H1 (cell line): Measurements from ENCODE around the gene URM1. TPM values are rescaled to one million over a fixed set of nuclear protein-coding genes. Genes with fewer than 3 reads are reported as not detected.

Experiments
- CTCF ChIA-PET: fragments of 300-600 bp; sonication (Branson Sonifier 250); formaldehyde crosslinking; loops from one replicate; lab custom pipeline; 2021; ENCODE audit not compliant: partially characterized antibody; lab: Charles Lee
- POLR2A ChIA-PET: fragments of 300-600 bp; sonication (Branson Sonifier 250); formaldehyde crosslinking; loops from one replicate; lab custom pipeline; 2021; ENCODE audit warnings: inconsistent platforms; ENCODE audit not compliant: partially characterized antibody; lab: Charles Lee
- DNase-seq, 2 experiments: peaks; one replicate each; pipeline versions ENCODE4 v3.0.0 to v3.0.0-alpha.2; 2010 to 2022; ENCODE audit warnings: low spot score in 2 of 2, low read depth in 1 of 2, mixed read lengths in 1 of 2
- FAIRE-seq: peaks from 2 replicates; lab custom pipeline; 2011; peaks lifted over from hg19 to GRCh38; lab: Jason Lieb, UNC
- H2AFZ ChIP-seq: 2 replicates; pipeline ENCODE4 v1.8.1; 2012; ENCODE audit warnings: low read length, inconsistent platforms
- H2AK5ac ChIP-seq: 2 replicates; pipeline ENCODE4 v1.6.1; 2013; ENCODE audit warnings: low read depth, low read length
- H2BK120ac ChIP-seq: replicated peaks from 2 replicates; pipeline ENCODE3; 2013; ENCODE audit warnings: low read depth, low read length, inconsistent platforms
- H2BK12ac ChIP-seq: 2 replicates; pipeline ENCODE4 v1.6.1; 2013; ENCODE audit warnings: low read depth, low read length
- H2BK15ac ChIP-seq: 2 replicates; pipeline ENCODE4 v1.6.1; 2013; ENCODE audit warnings: low read length
- H2BK20ac ChIP-seq: 2 replicates; pipeline ENCODE4 v1.6.1; 2013; ENCODE audit warnings: low read length
- H2BK5ac ChIP-seq: 2 replicates; pipeline ENCODE4 v1.6.1; 2013; ENCODE audit warnings: low read depth, low read length
- H3K14ac ChIP-seq: 2 replicates; pipeline ENCODE4 v1.6.1; 2013; ENCODE audit warnings: inconsistent platforms; ENCODE audit not compliant: insufficient read length
- H3K18ac ChIP-seq: 2 replicates; pipeline ENCODE4 v1.6.1; 2013; ENCODE audit warnings: low read length; ENCODE audit errors: extremely low read depth
- H3K23ac ChIP-seq: 2 replicates; pipeline ENCODE4 v1.6.1; 2013; ENCODE audit warnings: inconsistent platforms; ENCODE audit not compliant: insufficient read length
- H3K23me2 ChIP-seq: 2 replicates; pipeline ENCODE4 v1.6.1; 2013; ENCODE audit warnings: low read depth, low read length
- H3K27ac ChIP-seq: 2 replicates; pipeline ENCODE4 v1.6.1; 2011; ENCODE audit warnings: low read depth, low read length, inconsistent platforms
- H3K27me3 ChIP-seq, 4 experiments: replicated peaks in 1 of 4; 1 replicate in 1 of 4; 2 replicates in 3 of 4; pipeline versions ENCODE4 v1.6.1 to v1.8.1; 2011 to 2013; ENCODE audit warnings: low read length in 3 of 4, mild to moderate bottlenecking in 3 of 4, inconsistent platforms in 2 of 4, mixed read lengths in 2 of 4, moderate library complexity in 1 of 4; ENCODE audit not compliant: control insufficient read depth in 3 of 4, insufficient read depth in 3 of 4; ENCODE audit errors: extremely low read depth in 1 of 4
- H3K36me3 ChIP-seq, 4 experiments: 2 replicates each; pipeline versions ENCODE4 v1.6.1 to v1.8.1; 2011 to 2013; ENCODE audit warnings: mild to moderate bottlenecking in 4 of 4, low read length in 3 of 4, moderate library complexity in 2 of 4, control low read depth in 1 of 4, inconsistent platforms in 1 of 4; ENCODE audit not compliant: insufficient read depth in 4 of 4, control insufficient read depth in 2 of 4
- H3K4ac ChIP-seq: replicated peaks from 2 replicates; pipeline ENCODE3; 2013; ENCODE audit warnings: low read length, low read depth, mixed read lengths, inconsistent platforms; ENCODE audit not compliant: insufficient read length
- H3K4me1 ChIP-seq, 4 experiments: replicated peaks in 1 of 4; 1 replicate in 1 of 4; 2 replicates in 3 of 4; pipeline versions ENCODE4 v1.6.1 to v1.8.1; 2011 to 2013; ENCODE audit warnings: low read length in 3 of 4, inconsistent platforms in 2 of 4, mixed read lengths in 1 of 4; ENCODE audit not compliant: insufficient read depth in 4 of 4, control insufficient read depth in 3 of 4
- H3K4me2 ChIP-seq, 2 experiments: 2 replicates each; pipeline versions ENCODE4 v1.6.1 to v1.8.1; 2011 to 2013; ENCODE audit warnings: low read depth in 2 of 2, low read length in 2 of 2, control low read depth in 1 of 2, inconsistent platforms in 1 of 2, mild to moderate bottlenecking in 1 of 2; ENCODE audit not compliant: insufficient read depth in 1 of 2
- H3K4me3 ChIP-seq, 4 experiments: fragments of 200-600, 300-600 bp in 1 of 4; sonication (generic), shearing (Covaris generic), sonication (Bioruptor Twin) in 1 of 4; 2 replicates each; pipeline versions ENCODE4 v1.5.1 to v1.8.1; 2011 to 2016; ENCODE audit warnings: low read length in 4 of 4, low read depth in 3 of 4, control low read depth in 2 of 4, inconsistent platforms in 2 of 4, mild to moderate bottlenecking in 2 of 4, mixed read lengths in 1 of 4, moderate library complexity in 1 of 4; ENCODE audit not compliant: insufficient read depth in 2 of 4; ENCODE audit errors: extremely low read depth in 1 of 4
- H3K56ac ChIP-seq: replicated peaks from 2 replicates; pipeline ENCODE3; 2013; ENCODE audit warnings: low read depth, mild to moderate bottlenecking, mixed read lengths, low read length, inconsistent platforms; ENCODE audit not compliant: insufficient read length
- H3K79me1 ChIP-seq: 2 replicates; pipeline ENCODE4 v1.6.1; 2013; ENCODE audit warnings: low read depth, low read length, control low read depth
- H3K79me2 ChIP-seq, 2 experiments: 2 replicates each; pipeline versions ENCODE4 v1.6.1 to v1.8.1; 2012 to 2013; ENCODE audit warnings: low read length in 2 of 2, mild to moderate bottlenecking in 2 of 2, inconsistent platforms in 1 of 2; ENCODE audit not compliant: insufficient read depth in 2 of 2, control insufficient read depth in 1 of 2
- H3K9ac ChIP-seq, 4 experiments: replicated peaks in 1 of 4; 1 replicate in 1 of 4; 2 replicates in 3 of 4; pipeline versions ENCODE4 v1.6.1 to v1.8.1; 2011 to 2013; ENCODE audit warnings: low read depth in 3 of 4, low read length in 3 of 4, control low read depth in 2 of 4, mild to moderate bottlenecking in 2 of 4, moderate library complexity in 2 of 4, inconsistent platforms in 1 of 4; ENCODE audit errors: extremely low read depth in 1 of 4
- H3K9me3 ChIP-seq, 2 experiments: 2 replicates each; pipeline versions ENCODE4 v1.6.1 to v1.8.1; 2012 to 2013; ENCODE audit warnings: mild to moderate bottlenecking in 2 of 2, moderate library complexity in 2 of 2, control low read depth in 1 of 2, inconsistent platforms in 1 of 2, low read depth in 1 of 2, low read length in 1 of 2, mixed read lengths in 1 of 2; ENCODE audit not compliant: insufficient read depth in 2 of 2
- H4K20me1 ChIP-seq, 2 experiments: replicated peaks in 1 of 2; 2 replicates each; pipeline versions ENCODE3 to v1.8.1; 2011 to 2013; ENCODE audit warnings: inconsistent platforms in 2 of 2, low read length in 2 of 2, mild to moderate bottlenecking in 1 of 2; ENCODE audit not compliant: insufficient read depth in 2 of 2, control insufficient read depth in 1 of 2
- H4K5ac ChIP-seq: 2 replicates; pipeline ENCODE4 v1.6.1; 2013; ENCODE audit warnings: low read length, low read depth, mixed read lengths, inconsistent platforms; ENCODE audit not compliant: insufficient read length
- H4K8ac ChIP-seq: 2 replicates; pipeline ENCODE4 v1.8.0; 2013; ENCODE audit warnings: mild to moderate bottlenecking, moderate library complexity, low read length, inconsistent platforms; ENCODE audit not compliant: insufficient read depth; ENCODE audit errors: extremely low read depth
- H4K91ac ChIP-seq: replicated peaks from 2 replicates; pipeline ENCODE3; 2013; ENCODE audit warnings: low read length, mixed read lengths, inconsistent platforms; ENCODE audit not compliant: insufficient read length
- ASH2L ChIP-seq: fragments of 200-600, 300-600 bp; sonication (generic); IDR thresholded peaks from one replicate; pipeline ENCODE4 v1.7.1; 2017; ENCODE audit warnings: low read length
- BCL11A ChIP-seq, 2 experiments: IDR thresholded peaks; one replicate each; pipeline ENCODE4 v1.6.1; 2011; ENCODE audit warnings: low read depth in 2 of 2, low read length in 2 of 2, mild to moderate bottlenecking in 2 of 2
- CBX5 ChIP-seq: fragments of 300-800, 300-1000 bp; sonication (generic); IDR thresholded peaks from 2 replicates; pipeline ENCODE4 v1.7.1; 2016; ENCODE audit warnings: antibody characterized with exemption, low read length, low read depth
- CBX8 ChIP-seq: fragments of 300-800, 300-1000 bp; sonication (generic); IDR thresholded peaks from 2 replicates; pipeline ENCODE4 v1.7.1; 2016; ENCODE audit warnings: low read depth, low read length, borderline replicate concordance
- CHD1 ChIP-seq: IDR thresholded peaks from 2 replicates; pipeline ENCODE4 v1.6.1; 2012; ENCODE audit warnings: low read depth, low read length, improper control_type of control experiment
- JUN ChIP-seq: IDR thresholded peaks from 2 replicates; pipeline ENCODE4 v1.6.1; 2011; ENCODE audit warnings: low read depth, mild to moderate bottlenecking, improper control_type of control experiment, low read length
- KDM1A ChIP-seq: fragments of 200-600, 300-600 bp; sonication (generic); IDR thresholded peaks from 2 replicates; pipeline ENCODE4 v1.7.1; 2016; ENCODE audit warnings: mild to moderate bottlenecking, low read length, borderline replicate concordance
- KDM5A ChIP-seq: fragments of 200-600 bp; IDR thresholded peaks from 2 replicates; pipeline ENCODE4 v1.7.1; 2012; ENCODE audit warnings: mild to moderate bottlenecking, low read length, inconsistent platforms, mixed read lengths
- SIRT6 ChIP-seq: IDR thresholded peaks from one replicate; pipeline ENCODE4 v1.7.1; 2012; ENCODE audit warnings: low read length, inconsistent platforms
- SP1 ChIP-seq: IDR thresholded peaks from 2 replicates; pipeline ENCODE4 v1.6.1; 2011; ENCODE audit warnings: low read depth, low read length
- SRF ChIP-seq: IDR thresholded peaks from 2 replicates; pipeline ENCODE4 v1.6.1; 2011; ENCODE audit warnings: mild to moderate bottlenecking, low read depth, low read length, moderate library complexity
- USF2 ChIP-seq: IDR thresholded peaks from 2 replicates; pipeline ENCODE4 v1.6.1; 2011; ENCODE audit warnings: low read length, improper control_type of control experiment
- YY1 ChIP-seq: IDR thresholded peaks from 2 replicates; pipeline ENCODE4 v1.6.1; 2011; ENCODE audit warnings: low read depth, mild to moderate bottlenecking, low read length
- WGBS, 2 experiments: shearing (Covaris generic) in 1 of 2; methylation state at CpG; one replicate each; pipeline versions ENCODE4 v1.1.6 to v1.1.7; 2013 to 2015; ENCODE audit warnings: low lambda C conversion rate in 2 of 2, mixed read lengths in 2 of 2, inconsistent platforms in 1 of 2, low coverage in 1 of 2, missing lambda C conversion rate in 1 of 2; ENCODE audit not compliant: insufficient replicate concordance in 2 of 2, insufficient coverage in 1 of 2, insufficient read length in 1 of 2; ENCODE audit errors: extremely low coverage in 1 of 2, missing lambda C conversion rate in 1 of 2; 5-methylcytosine and 5-hydroxymethylcytosine counted together
- polyA plus RNA-seq, 7 experiments: library from polyadenylated mRNA; depleted of rRNA in 3 of 7; stranded (reverse) in 5 of 7; unstranded in 2 of 7; fragments of >200 nt in 5 of 7; fragments of 200-250 nt in 2 of 7; gene quantifications; 1 replicate in 5 of 7; 2 replicates in 1 of 7; 4 replicates in 1 of 7; pipeline versions ENCODE4 v1.2.1 to v1.2.3, GENCODE V29; 2011 to 2013; ENCODE audit warnings: missing spikeins in 2 of 7, mixed read lengths in 2 of 7
- total RNA-seq: library from RNA; stranded (reverse); fragmentation: NEBNext Ultra II Directional; extraction: Animal tissue kit (Norgen Biotek cat#: 25700); gene quantifications from 2 replicates; pipeline ENCODE4 v1.2.1, GENCODE V29; 2021
- TF ChIP-seq, protein P1 (sequence below): IDR thresholded peaks from 2 replicates; pipeline ENCODE4 v1.6.1; 2011; ENCODE audit warnings: low read depth, mild to moderate bottlenecking, low read length; ENCODE audit not compliant: insufficient read depth

Gene URM1
- total and polyA plus RNA-seq, 2 of the 8 experiments (the other 6 are each of a cell fraction or from before 2014, with no cell fraction given), result 58.3 to 62.3 TPM

GRCh38 chr9:128333451-128333869 lies 37.7 kb upstream of the URM1 start:
- Histone ChIP-seq H2BK120ac (no peak overlapping the region), H2BK5ac (no peak overlapping the region), H3K9ac (no peak overlapping the region), H3K4me2 (no peak overlapping the region), H3K4ac (no peak overlapping the region), H4K91ac (no peak overlapping the region), H4K5ac (no peak overlapping the region), H3K36me3 (peaks cover 0 to 9% (median 2%) of the 10 kb centered on the region in 4 experiments; a peak in 4 of 8 replicates), H3K27ac (no peak overlapping the region), H2BK12ac (no peak overlapping the region), H2BK20ac (no peak overlapping the region), H3K79me2 (no peaks in the 10 kb centered on the region), H3K4me1 (no peaks in the 10 kb centered on the region), H4K8ac (no peak overlapping the region), H2AFZ (no peak overlapping the region), H3K23ac (no peak overlapping the region), H2AK5ac (no peak overlapping the region), H3K9me3 (no peaks in the 10 kb centered on the region), H3K14ac (no peak overlapping the region), H3K4me3 (no peak overlapping the region), H3K27me3 (no peaks in the 10 kb centered on the region; a peak in 1 of 7 replicates), H3K23me2 (no peaks in the 10 kb centered on the region), H3K56ac (no peak overlapping the region), H3K79me1 (peaks cover 2% of the 10 kb centered on the region; the same call in 1 of the 2 replicates), H3K18ac (no peak overlapping the region), H2BK15ac (no peak overlapping the region), H4K20me1 (no peaks in the 10 kb centered on the region)
- no peak for FAIRE-seq
- POLR2A ChIA-PET, result interaction anchor here (0.6 to 3.1 kb wide), 9 partner anchors 12 to 1259 kb away, joined by 3 to 13 read pairs (median 3); partner anchors contain the start of gene TRUB2
- no peak for DNase-seq
- CTCF ChIA-PET, result interaction anchor here (0.6 to 1.9 kb wide), 4 partner anchors 8 to 348 kb away, joined by 3 to 8 read pairs (median 3); no protein-coding TSS in a partner anchor
- 85% methylated on average over 11 of the region's 11 CpGs; no CpG with 5 or more reads in 1 of the 2 experiments for WGBS, 2 experiments
- TF ChIP-seq ASH2L (no peak), CHD1 (no peak), CBX8 (no peak), KDM1A (no peak), BCL11A (IDR thresholded peaks at IDR 0.05; ENCODE audit: low read depth in 2 of 2, low read length in 2 of 2) (no peak), SP1 (no peak), CBX5 (no peak), USF2 (no peak), JUN (no peak), YY1 (no peak), KDM5A (no peak), SIRT6 (no peak), SRF (no peak)
- TF ChIP-seq, protein P1, sequence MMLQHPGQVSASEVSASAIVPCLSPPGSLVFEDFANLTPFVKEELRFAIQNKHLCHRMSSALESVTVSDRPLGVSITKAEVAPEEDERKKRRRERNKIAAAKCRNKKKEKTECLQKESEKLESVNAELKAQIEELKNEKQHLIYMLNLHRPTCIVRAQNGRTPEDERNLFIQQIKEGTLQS, result no peak
